Measurements from ENCODE around the gene PLCB2.

The PLCB2 gene

DNA sequence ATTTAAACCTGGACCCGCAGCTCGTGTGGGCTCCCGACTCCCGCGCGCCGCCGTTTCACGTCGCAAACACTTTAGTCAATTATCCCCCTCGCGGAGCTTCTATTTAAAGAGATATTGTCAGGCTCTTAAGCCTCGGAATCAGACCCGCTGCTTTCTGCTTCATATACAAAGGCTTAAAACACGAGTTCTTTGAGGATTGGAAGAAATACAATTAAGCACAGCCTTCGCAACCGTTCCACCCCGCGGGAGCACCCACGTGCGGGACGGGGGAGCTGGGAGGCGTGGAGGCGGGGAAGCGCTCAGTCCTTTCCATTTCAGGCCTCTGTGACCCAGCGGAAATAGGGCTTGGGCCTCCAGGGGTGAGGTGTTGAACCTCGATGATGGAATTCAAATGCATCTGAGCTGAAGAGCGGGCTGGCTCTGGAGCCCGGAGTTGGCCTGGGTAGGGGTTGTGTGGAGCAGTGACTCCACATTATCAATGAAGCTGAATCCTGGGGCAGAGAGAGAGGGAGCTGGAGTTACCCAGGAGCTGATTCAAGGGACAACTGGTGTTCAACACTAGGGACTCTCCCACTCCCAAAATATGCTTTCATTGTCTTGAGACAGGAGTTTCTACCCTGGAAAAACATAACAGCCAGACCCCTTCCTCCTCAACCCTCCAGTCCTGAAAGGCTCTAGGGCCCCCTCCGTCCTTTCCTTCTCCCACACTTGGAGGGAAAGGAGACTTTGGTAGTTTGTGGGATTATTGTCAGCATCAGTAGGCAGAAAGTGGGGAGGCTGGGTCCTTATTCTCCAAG lies 27.3 kb downstream of the PLCB2 start:
- H3K4me3 ChIP-seq (ENCODE audit: severe bottlenecking): no peak overlapping the region

DNA sequence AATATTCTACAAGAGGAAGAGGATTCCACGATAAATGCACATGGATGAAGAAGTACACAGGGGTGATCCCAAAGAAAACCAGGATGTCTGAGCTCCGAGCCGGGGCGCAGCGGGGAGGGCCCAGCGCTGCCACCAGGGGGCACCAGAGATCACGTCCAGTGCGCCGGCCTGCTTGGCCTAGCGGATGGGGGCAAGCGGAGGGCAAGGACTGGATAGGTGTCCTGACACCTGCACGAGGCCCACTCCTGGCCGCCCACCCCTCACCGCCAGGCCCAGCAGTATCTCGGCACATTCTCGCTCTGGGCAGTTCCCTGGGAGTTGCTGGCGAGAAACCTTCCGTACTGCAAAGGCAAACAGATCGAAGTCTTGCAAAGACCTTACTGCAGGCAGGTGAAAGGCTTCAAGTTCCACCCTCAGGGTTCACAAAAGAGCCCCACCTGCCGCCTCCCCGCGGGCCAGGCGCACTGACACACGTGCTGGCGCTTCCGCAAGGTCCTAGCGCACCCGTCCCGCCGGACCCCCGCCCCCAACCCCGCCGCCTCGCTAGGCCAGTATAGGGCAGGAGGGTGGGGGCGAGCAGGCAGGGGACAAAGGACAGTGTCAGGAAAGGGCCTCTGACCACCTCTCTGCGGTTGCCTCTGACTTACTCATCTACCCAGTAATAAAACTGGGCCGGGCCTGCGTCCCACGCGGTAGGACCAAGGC lies 28.1 kb downstream of the PLCB2 start:
- H3K4me1 ChIP-seq (ENCODE audit: insufficient read depth, poor library complexity, severe bottlenecking): no peaks in the 10 kb centered on the region
- TF ChIP-seq, protein P1, sequence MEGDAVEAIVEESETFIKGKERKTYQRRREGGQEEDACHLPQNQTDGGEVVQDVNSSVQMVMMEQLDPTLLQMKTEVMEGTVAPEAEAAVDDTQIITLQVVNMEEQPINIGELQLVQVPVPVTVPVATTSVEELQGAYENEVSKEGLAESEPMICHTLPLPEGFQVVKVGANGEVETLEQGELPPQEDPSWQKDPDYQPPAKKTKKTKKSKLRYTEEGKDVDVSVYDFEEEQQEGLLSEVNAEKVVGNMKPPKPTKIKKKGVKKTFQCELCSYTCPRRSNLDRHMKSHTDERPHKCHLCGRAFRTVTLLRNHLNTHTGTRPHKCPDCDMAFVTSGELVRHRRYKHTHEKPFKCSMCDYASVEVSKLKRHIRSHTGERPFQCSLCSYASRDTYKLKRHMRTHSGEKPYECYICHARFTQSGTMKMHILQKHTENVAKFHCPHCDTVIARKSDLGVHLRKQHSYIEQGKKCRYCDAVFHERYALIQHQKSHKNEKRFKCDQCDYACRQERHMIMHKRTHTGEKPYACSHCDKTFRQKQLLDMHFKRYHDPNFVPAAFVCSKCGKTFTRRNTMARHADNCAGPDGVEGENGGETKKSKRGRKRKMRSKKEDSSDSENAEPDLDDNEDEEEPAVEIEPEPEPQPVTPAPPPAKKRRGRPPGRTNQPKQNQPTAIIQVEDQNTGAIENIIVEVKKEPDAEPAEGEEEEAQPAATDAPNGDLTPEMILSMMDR (IDR thresholded peaks at IDR 0.05; ENCODE audit: poor library complexity, severe bottlenecking): peak; percentile 100
- H3K36me3 ChIP-seq (ENCODE audit: low read depth): no peaks in the 10 kb centered on the region
- no peak overlapping the region for H3K27ac ChIP-seq (ENCODE audit: poor library complexity, severe bottlenecking)
- H3K9me3 ChIP-seq (ENCODE audit: severe bottlenecking): no peaks in the 10 kb centered on the region
- H3K27me3 ChIP-seq (ENCODE audit: insufficient read depth, poor library complexity, severe bottlenecking): peaks cover 38% of the 10 kb centered on the region
- H3K4me3 ChIP-seq (ENCODE audit: severe bottlenecking): no peak overlapping the region
- ATAC-seq (ENCODE audit: low read depth): peak; percentile 61
- DNase-seq (ENCODE audit: low spot score): no peak

More for the DNA sequence above, 27.3 kb downstream of the PLCB2 start:
- DNase-seq (ENCODE audit: low spot score) (no peak), ATAC-seq (ENCODE audit: low read depth) (no peak)
- no peaks in the 10 kb centered on the region for H3K9me3 ChIP-seq (ENCODE audit: severe bottlenecking)
- H3K4me1 ChIP-seq (ENCODE audit: insufficient read depth, poor library complexity, severe bottlenecking): no peaks in the 10 kb centered on the region
- H3K27me3 ChIP-seq (ENCODE audit: insufficient read depth, poor library complexity, severe bottlenecking): peaks cover 38% of the 10 kb centered on the region
- TF ChIP-seq, protein P1 (IDR thresholded peaks at IDR 0.05; ENCODE audit: poor library complexity, severe bottlenecking): no peak
- no peaks in the 10 kb centered on the region for H3K36me3 ChIP-seq (ENCODE audit: low read depth)
- H3K27ac ChIP-seq (ENCODE audit: poor library complexity, severe bottlenecking): no peak overlapping the region

DNA sequence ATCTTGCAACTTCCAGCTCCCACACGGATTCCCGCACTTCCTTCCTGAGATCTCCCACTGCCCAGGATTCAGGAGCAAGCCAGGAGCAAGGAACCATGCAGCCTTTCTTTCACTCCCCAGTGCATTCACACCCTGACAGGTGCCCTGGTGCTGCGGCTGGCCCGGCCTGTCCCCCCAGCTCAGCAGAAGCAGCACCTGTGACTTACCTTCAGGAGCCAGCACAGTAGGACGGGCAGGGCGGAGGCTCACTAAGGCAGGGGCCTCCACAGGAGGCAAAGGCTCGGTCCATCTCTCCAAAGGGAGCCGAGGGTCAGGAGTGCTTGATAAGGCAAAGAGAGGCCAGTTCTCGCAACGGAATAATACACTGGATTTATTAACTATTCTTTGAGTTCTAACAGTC lies 29.7 kb downstream of the PLCB2 start:
- H3K27ac ChIP-seq (ENCODE audit: poor library complexity, severe bottlenecking): no peak overlapping the region
- H3K27me3 ChIP-seq (ENCODE audit: insufficient read depth, poor library complexity, severe bottlenecking): peaks cover 26% of the 10 kb centered on the region
- ATAC-seq (ENCODE audit: low read depth) (no peak), DNase-seq (ENCODE audit: low spot score) (no peak)
- H3K4me1 ChIP-seq (ENCODE audit: insufficient read depth, poor library complexity, severe bottlenecking): no peaks in the 10 kb centered on the region
- no peaks in the 10 kb centered on the region for H3K9me3 ChIP-seq (ENCODE audit: severe bottlenecking)
- H3K4me3 ChIP-seq (ENCODE audit: severe bottlenecking): no peak overlapping the region
- no peaks in the 10 kb centered on the region for H3K36me3 ChIP-seq (ENCODE audit: low read depth)
- TF ChIP-seq, protein P1 (IDR thresholded peaks at IDR 0.05; ENCODE audit: poor library complexity, severe bottlenecking): no peak

DNA sequence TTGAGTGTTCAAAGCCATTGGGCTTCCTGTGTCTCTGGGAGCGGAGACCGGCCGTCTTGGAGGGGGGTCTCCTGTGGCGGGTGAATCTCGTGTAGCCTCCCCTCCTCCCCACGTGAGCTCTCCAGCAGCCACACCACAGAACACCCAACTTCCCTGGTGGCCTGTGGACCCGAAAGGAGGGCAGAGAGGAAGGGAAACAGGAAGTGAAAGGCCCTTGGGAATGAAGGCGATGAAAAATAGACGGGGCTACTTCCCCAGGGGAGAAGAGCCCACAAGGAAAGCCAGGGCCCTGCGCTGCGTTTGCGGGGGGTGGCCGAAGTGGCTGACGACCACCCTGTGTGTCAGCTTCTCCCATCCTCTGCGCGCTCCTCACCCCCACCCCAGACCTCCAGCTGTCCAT lies 30.3 kb downstream of the PLCB2 start:
- peaks cover 20% of the 10 kb centered on the region for H3K27me3 ChIP-seq (ENCODE audit: insufficient read depth, poor library complexity, severe bottlenecking)
- H3K9me3 ChIP-seq (ENCODE audit: severe bottlenecking): no peaks in the 10 kb centered on the region
- H3K4me3 ChIP-seq (ENCODE audit: severe bottlenecking): no peak overlapping the region
- H3K36me3 ChIP-seq (ENCODE audit: low read depth): no peaks in the 10 kb centered on the region
- no peak overlapping the region for H3K27ac ChIP-seq (ENCODE audit: poor library complexity, severe bottlenecking)
- TF ChIP-seq, protein P1 (IDR thresholded peaks at IDR 0.05; ENCODE audit: poor library complexity, severe bottlenecking): no peak
- no peak for ATAC-seq (ENCODE audit: low read depth)
- no peak for DNase-seq (ENCODE audit: low spot score)
- H3K4me1 ChIP-seq (ENCODE audit: insufficient read depth, poor library complexity, severe bottlenecking): no peaks in the 10 kb centered on the region

Measured in RWPE2 (cell line).